GM12801 (cell line): ENCODE measurements around the gene MOB3A.

ENCODE experiments used
- CTCF ChIP-seq: IDR thresholded peaks from one replicate; pipeline ENCODE4 v1.5.1; 2011; ENCODE audit warnings: control low read depth; ENCODE audit not compliant: insufficient read length; ENCODE audit errors: extremely low read depth

MOB3A gene

GRCh38 chr19:2129022-2129421, 32.9 kb upstream of the MOB3A start:
- TF ChIP-seq CTCF = no peak

GRCh38 chr19:2127758-2128157, 31.6 kb upstream of the MOB3A start:
- TF ChIP-seq CTCF = no peak

- TF ChIP-seq CTCF = no peak
Measured at GRCh38 chr19:2126879-2127518, 30.9 kb upstream of the MOB3A start.

- no peak for TF ChIP-seq CTCF
Measured at GRCh38 chr19:2123682-2124387, 27.7 kb upstream of the MOB3A start.

GRCh38 chr19:2122982-2123381, 26.9 kb upstream of the MOB3A start:
- TF ChIP-seq CTCF = no peak

- TF ChIP-seq CTCF = no peak
Measured at GRCh38 chr19:2122251-2122650, 26.1 kb upstream of the MOB3A start.

- TF ChIP-seq CTCF = no peak
Measured at GRCh38 chr19:2121416-2122051, 25.4 kb upstream of the MOB3A start.
